H1 (cell line): Measurements from ENCODE around the gene PPP1R1A. TPM values are rescaled to one million over a fixed set of nuclear protein-coding genes. Genes with fewer than 3 reads are reported as not detected.

ENCODE experiments used
- CTCF ChIA-PET: fragments of 300-600 bp; sonication (Branson Sonifier 250); formaldehyde crosslinking; loops from one replicate; lab custom pipeline; 2021; ENCODE audit not compliant: partially characterized antibody; lab: Charles Lee
- POLR2A ChIA-PET: fragments of 300-600 bp; sonication (Branson Sonifier 250); formaldehyde crosslinking; loops from one replicate; lab custom pipeline; 2021; ENCODE audit warnings: inconsistent platforms; ENCODE audit not compliant: partially characterized antibody; lab: Charles Lee
- DNase-seq, 2 experiments: peaks; one replicate each; pipeline versions ENCODE4 v3.0.0 to v3.0.0-alpha.2; 2010 to 2022; ENCODE audit warnings: low spot score in 2 of 2, low read depth in 1 of 2, mixed read lengths in 1 of 2
- FAIRE-seq: peaks from 2 replicates; lab custom pipeline; 2011; peaks lifted over from hg19 to GRCh38; lab: Jason Lieb, UNC
- H2AFZ ChIP-seq: 2 replicates; pipeline ENCODE4 v1.8.1; 2012; ENCODE audit warnings: low read length, inconsistent platforms
- H2AK5ac ChIP-seq: 2 replicates; pipeline ENCODE4 v1.6.1; 2013; ENCODE audit warnings: low read depth, low read length
- H2BK120ac ChIP-seq: replicated peaks from 2 replicates; pipeline ENCODE3; 2013; ENCODE audit warnings: low read depth, low read length, inconsistent platforms
- H2BK12ac ChIP-seq: 2 replicates; pipeline ENCODE4 v1.6.1; 2013; ENCODE audit warnings: low read depth, low read length
- H2BK15ac ChIP-seq: 2 replicates; pipeline ENCODE4 v1.6.1; 2013; ENCODE audit warnings: low read length
- H2BK20ac ChIP-seq: 2 replicates; pipeline ENCODE4 v1.6.1; 2013; ENCODE audit warnings: low read length
- H2BK5ac ChIP-seq: 2 replicates; pipeline ENCODE4 v1.6.1; 2013; ENCODE audit warnings: low read depth, low read length
- H3K14ac ChIP-seq: 2 replicates; pipeline ENCODE4 v1.6.1; 2013; ENCODE audit warnings: inconsistent platforms; ENCODE audit not compliant: insufficient read length
- H3K18ac ChIP-seq: 2 replicates; pipeline ENCODE4 v1.6.1; 2013; ENCODE audit warnings: low read length; ENCODE audit errors: extremely low read depth
- H3K23ac ChIP-seq: 2 replicates; pipeline ENCODE4 v1.6.1; 2013; ENCODE audit warnings: inconsistent platforms; ENCODE audit not compliant: insufficient read length
- H3K23me2 ChIP-seq: 2 replicates; pipeline ENCODE4 v1.6.1; 2013; ENCODE audit warnings: low read depth, low read length
- H3K27ac ChIP-seq: 2 replicates; pipeline ENCODE4 v1.6.1; 2011; ENCODE audit warnings: low read depth, low read length, inconsistent platforms
- H3K27me3 ChIP-seq, 4 experiments: replicated peaks in 1 of 4; 1 replicate in 1 of 4; 2 replicates in 3 of 4; pipeline versions ENCODE4 v1.6.1 to v1.8.1; 2011 to 2013; ENCODE audit warnings: low read length in 3 of 4, mild to moderate bottlenecking in 3 of 4, inconsistent platforms in 2 of 4, mixed read lengths in 2 of 4, moderate library complexity in 1 of 4; ENCODE audit not compliant: control insufficient read depth in 3 of 4, insufficient read depth in 3 of 4; ENCODE audit errors: extremely low read depth in 1 of 4
- H3K36me3 ChIP-seq, 4 experiments: 2 replicates each; pipeline versions ENCODE4 v1.6.1 to v1.8.1; 2011 to 2013; ENCODE audit warnings: mild to moderate bottlenecking in 4 of 4, low read length in 3 of 4, moderate library complexity in 2 of 4, control low read depth in 1 of 4, inconsistent platforms in 1 of 4; ENCODE audit not compliant: insufficient read depth in 4 of 4, control insufficient read depth in 2 of 4
- H3K4ac ChIP-seq: replicated peaks from 2 replicates; pipeline ENCODE3; 2013; ENCODE audit warnings: low read length, low read depth, mixed read lengths, inconsistent platforms; ENCODE audit not compliant: insufficient read length
- H3K4me1 ChIP-seq, 4 experiments: replicated peaks in 1 of 4; 1 replicate in 1 of 4; 2 replicates in 3 of 4; pipeline versions ENCODE4 v1.6.1 to v1.8.1; 2011 to 2013; ENCODE audit warnings: low read length in 3 of 4, inconsistent platforms in 2 of 4, mixed read lengths in 1 of 4; ENCODE audit not compliant: insufficient read depth in 4 of 4, control insufficient read depth in 3 of 4
- H3K4me2 ChIP-seq, 2 experiments: 2 replicates each; pipeline versions ENCODE4 v1.6.1 to v1.8.1; 2011 to 2013; ENCODE audit warnings: low read depth in 2 of 2, low read length in 2 of 2, control low read depth in 1 of 2, inconsistent platforms in 1 of 2, mild to moderate bottlenecking in 1 of 2; ENCODE audit not compliant: insufficient read depth in 1 of 2
- H3K4me3 ChIP-seq, 4 experiments: fragments of 200-600, 300-600 bp in 1 of 4; sonication (generic), shearing (Covaris generic), sonication (Bioruptor Twin) in 1 of 4; 2 replicates each; pipeline versions ENCODE4 v1.5.1 to v1.8.1; 2011 to 2016; ENCODE audit warnings: low read length in 4 of 4, low read depth in 3 of 4, control low read depth in 2 of 4, inconsistent platforms in 2 of 4, mild to moderate bottlenecking in 2 of 4, mixed read lengths in 1 of 4, moderate library complexity in 1 of 4; ENCODE audit not compliant: insufficient read depth in 2 of 4; ENCODE audit errors: extremely low read depth in 1 of 4
- H3K56ac ChIP-seq: replicated peaks from 2 replicates; pipeline ENCODE3; 2013; ENCODE audit warnings: low read depth, mild to moderate bottlenecking, mixed read lengths, low read length, inconsistent platforms; ENCODE audit not compliant: insufficient read length
- H3K79me1 ChIP-seq: 2 replicates; pipeline ENCODE4 v1.6.1; 2013; ENCODE audit warnings: low read depth, low read length, control low read depth
- H3K79me2 ChIP-seq, 2 experiments: 2 replicates each; pipeline versions ENCODE4 v1.6.1 to v1.8.1; 2012 to 2013; ENCODE audit warnings: low read length in 2 of 2, mild to moderate bottlenecking in 2 of 2, inconsistent platforms in 1 of 2; ENCODE audit not compliant: insufficient read depth in 2 of 2, control insufficient read depth in 1 of 2
- H3K9ac ChIP-seq, 4 experiments: replicated peaks in 1 of 4; 1 replicate in 1 of 4; 2 replicates in 3 of 4; pipeline versions ENCODE4 v1.6.1 to v1.8.1; 2011 to 2013; ENCODE audit warnings: low read depth in 3 of 4, low read length in 3 of 4, control low read depth in 2 of 4, mild to moderate bottlenecking in 2 of 4, moderate library complexity in 2 of 4, inconsistent platforms in 1 of 4; ENCODE audit errors: extremely low read depth in 1 of 4
- H3K9me3 ChIP-seq, 2 experiments: 2 replicates each; pipeline versions ENCODE4 v1.6.1 to v1.8.1; 2012 to 2013; ENCODE audit warnings: mild to moderate bottlenecking in 2 of 2, moderate library complexity in 2 of 2, control low read depth in 1 of 2, inconsistent platforms in 1 of 2, low read depth in 1 of 2, low read length in 1 of 2, mixed read lengths in 1 of 2; ENCODE audit not compliant: insufficient read depth in 2 of 2
- H4K20me1 ChIP-seq, 2 experiments: replicated peaks in 1 of 2; 2 replicates each; pipeline versions ENCODE3 to v1.8.1; 2011 to 2013; ENCODE audit warnings: inconsistent platforms in 2 of 2, low read length in 2 of 2, mild to moderate bottlenecking in 1 of 2; ENCODE audit not compliant: insufficient read depth in 2 of 2, control insufficient read depth in 1 of 2
- H4K5ac ChIP-seq: 2 replicates; pipeline ENCODE4 v1.6.1; 2013; ENCODE audit warnings: low read length, low read depth, mixed read lengths, inconsistent platforms; ENCODE audit not compliant: insufficient read length
- H4K8ac ChIP-seq: 2 replicates; pipeline ENCODE4 v1.8.0; 2013; ENCODE audit warnings: mild to moderate bottlenecking, moderate library complexity, low read length, inconsistent platforms; ENCODE audit not compliant: insufficient read depth; ENCODE audit errors: extremely low read depth
- H4K91ac ChIP-seq: replicated peaks from 2 replicates; pipeline ENCODE3; 2013; ENCODE audit warnings: low read length, mixed read lengths, inconsistent platforms; ENCODE audit not compliant: insufficient read length
- KDM1A ChIP-seq: fragments of 200-600, 300-600 bp; sonication (generic); IDR thresholded peaks from 2 replicates; pipeline ENCODE4 v1.7.1; 2016; ENCODE audit warnings: mild to moderate bottlenecking, low read length, borderline replicate concordance
- TAF7 ChIP-seq: optimal IDR thresholded peaks from 2 replicates; pipeline ENCODE3; 2011; ENCODE audit warnings: low read depth, mild to moderate bottlenecking, inconsistent platforms, low read length, moderate library complexity, borderline replicate concordance
- WGBS, 2 experiments: shearing (Covaris generic) in 1 of 2; methylation state at CpG; one replicate each; pipeline versions ENCODE4 v1.1.6 to v1.1.7; 2013 to 2015; ENCODE audit warnings: low lambda C conversion rate in 2 of 2, mixed read lengths in 2 of 2, inconsistent platforms in 1 of 2, low coverage in 1 of 2, missing lambda C conversion rate in 1 of 2; ENCODE audit not compliant: insufficient replicate concordance in 2 of 2, insufficient coverage in 1 of 2, insufficient read length in 1 of 2; ENCODE audit errors: extremely low coverage in 1 of 2, missing lambda C conversion rate in 1 of 2; 5-methylcytosine and 5-hydroxymethylcytosine counted together
- polyA plus RNA-seq, 7 experiments: library from polyadenylated mRNA; depleted of rRNA in 3 of 7; stranded (reverse) in 5 of 7; unstranded in 2 of 7; fragments of >200 nt in 5 of 7; fragments of 200-250 nt in 2 of 7; gene quantifications; 1 replicate in 5 of 7; 2 replicates in 1 of 7; 4 replicates in 1 of 7; pipeline versions ENCODE4 v1.2.1 to v1.2.3, GENCODE V29; 2011 to 2013; ENCODE audit warnings: missing spikeins in 2 of 7, mixed read lengths in 2 of 7
- total RNA-seq: library from RNA; stranded (reverse); fragmentation: NEBNext Ultra II Directional; extraction: Animal tissue kit (Norgen Biotek cat#: 25700); gene quantifications from 2 replicates; pipeline ENCODE4 v1.2.1, GENCODE V29; 2021

PPP1R1A gene
- total and polyA plus RNA-seq, 2 of the 8 experiments (the other 6 are each of a cell fraction or from before 2014, with no cell fraction given) = 5.8 to 13.1 TPM

GRCh38 chr12:54616933-54617680, 28.6 kb upstream of the PPP1R1A start:
- no peak overlapping the region for H4K8ac ChIP-seq
- no peaks in the 10 kb centered on the region for H3K79me2 ChIP-seq
- H3K9ac ChIP-seq = no peak overlapping the region
- H3K23ac ChIP-seq = no peak overlapping the region
- no peak overlapping the region for H4K5ac ChIP-seq
- no peak overlapping the region for H3K4ac ChIP-seq
- H3K4me2 ChIP-seq = no peak overlapping the region
- no peaks in the 10 kb centered on the region for H3K79me1 ChIP-seq
- H3K4me1 ChIP-seq = no peaks in the 10 kb centered on the region
- POLR2A ChIA-PET = no interaction called here
- no peak overlapping the region for H2BK5ac ChIP-seq
- H4K91ac ChIP-seq = no peak overlapping the region
- no peak overlapping the region for H3K14ac ChIP-seq
- no peak overlapping the region for H3K56ac ChIP-seq
- no peak overlapping the region for H2AFZ ChIP-seq
- H2AK5ac ChIP-seq = no peak overlapping the region
- H3K27ac ChIP-seq = no peak overlapping the region
- H3K36me3 ChIP-seq = no peaks in the 10 kb centered on the region
- DNase-seq (no peak), FAIRE-seq (no peak)
- H2BK15ac ChIP-seq = no peak overlapping the region
- H3K18ac ChIP-seq = no peak overlapping the region
- no peak overlapping the region for H2BK12ac ChIP-seq
- no peak overlapping the region for H2BK20ac ChIP-seq
- H3K23me2 ChIP-seq = no peaks in the 10 kb centered on the region
- CTCF ChIA-PET = interaction anchor here (0.8 to 1.4 kb wide), 3 partner anchors 12 to 21 kb away, joined by 4 to 5 read pairs (median 4); no protein-coding TSS in a partner anchor
- H3K9me3 ChIP-seq = no peaks in the 10 kb centered on the region
- TF ChIP-seq TAF7 (no peak), KDM1A (no peak)
- TF ChIP-seq, all 59 proteins: peak for 0
- H2BK120ac ChIP-seq = no peak overlapping the region
- H4K20me1 ChIP-seq = no peaks in the 10 kb centered on the region
- H3K27me3 ChIP-seq = peaks cover 5 to 28% (median 16%) of the 10 kb centered on the region in 4 experiments
- H3K4me3 ChIP-seq = no peak overlapping the region
- 87% methylated on average over 6 of the region's 6 CpGs; no CpG with 5 or more reads in 1 of the 2 experiments for WGBS, 2 experiments
